Loucy (cell line): ENCODE results near the gene MPPED2.

Source experiments
- H2AFZ ChIP-seq: fragments of 200-600 bp; sonication (generic); 2 replicates; pipeline ENCODE4 v1.6.0; 2016; ENCODE audit warnings: antibody characterized with exemption, mild to moderate bottlenecking, low read length, moderate library complexity
- H3F3A ChIP-seq: fragments of 200-600 bp; 2 replicates; pipeline ENCODE4 v1.6.0; 2016; ENCODE audit warnings: antibody characterized with exemption, low read depth, mild to moderate bottlenecking
- H3K27me3 ChIP-seq: fragments of 200-600 bp; sonication (generic); 2 replicates; pipeline ENCODE4 v1.6.1; 2014; ENCODE audit warnings: low read length, mild to moderate bottlenecking; ENCODE audit not compliant: insufficient read depth, poor library complexity, severe bottlenecking
- H3K36me3 ChIP-seq: fragments of 200-600 bp; sonication (generic); 2 replicates; pipeline ENCODE4 v1.6.1; 2016; ENCODE audit warnings: low read length; ENCODE audit not compliant: insufficient read depth
- H3K4me1 ChIP-seq: fragments of 200-600 bp; sonication (generic); 2 replicates; pipeline ENCODE4 v1.5.1; 2014; ENCODE audit warnings: low read length, mild to moderate bottlenecking; ENCODE audit not compliant: insufficient read depth, poor library complexity, severe bottlenecking
- H3K4me2 ChIP-seq: fragments of 200-600 bp; sonication (generic); 2 replicates; pipeline ENCODE4 v1.6.0; 2014; ENCODE audit warnings: antibody characterized with exemption, low read length, low read depth, mild to moderate bottlenecking; ENCODE audit not compliant: poor library complexity, severe bottlenecking
- H3K4me3 ChIP-seq: fragments of 200-600 bp; sonication (generic); 2 replicates; pipeline ENCODE4 v1.5.1; 2014; ENCODE audit warnings: low read length, mild to moderate bottlenecking, mixed read lengths; ENCODE audit not compliant: poor library complexity, severe bottlenecking
- H3K79me2 ChIP-seq: fragments of 200-600 bp; sonication (generic); 2 replicates; pipeline ENCODE4 v1.6.1; 2014; ENCODE audit warnings: low read length; ENCODE audit not compliant: insufficient read depth
- H3K9ac ChIP-seq: fragments of 200-600 bp; sonication (generic); 2 replicates; pipeline ENCODE4 v1.6.0; 2014; ENCODE audit warnings: mild to moderate bottlenecking, low read depth, low read length, moderate library complexity; ENCODE audit not compliant: poor library complexity, severe bottlenecking
- H3K9me2 ChIP-seq: fragments of 200-600 bp; sonication (generic); replicated peaks from 2 replicates; pipeline ENCODE4 v1.6.1; 2016; ENCODE audit warnings: low read depth, low read length, mixed read lengths
- H3K9me3 ChIP-seq: fragments of 200-600 bp; sonication (generic); 2 replicates; pipeline ENCODE4 v1.6.1; 2014; ENCODE audit warnings: mild to moderate bottlenecking, antibody characterized with exemption, low read length, low read depth; ENCODE audit not compliant: insufficient read depth
- H4K20me1 ChIP-seq: fragments of 200-600 bp; sonication (generic); 2 replicates; pipeline ENCODE4 v1.6.0; 2014; ENCODE audit warnings: antibody characterized with exemption, low read length, mild to moderate bottlenecking; ENCODE audit not compliant: insufficient read depth, poor library complexity, severe bottlenecking
- CTCF ChIP-seq: fragments of 200-600 bp; sonication (generic); conservative IDR thresholded peaks from 2 replicates; pipeline ENCODE4 v1.5.1; 2014; ENCODE audit warnings: mild to moderate bottlenecking, antibody characterized with exemption, low read length
- EZH2phosphoT487 ChIP-seq: fragments of 200-600 bp; IDR thresholded peaks from 2 replicates; pipeline ENCODE4 v1.6.1; 2018; ENCODE audit warnings: antibody characterized with exemption, mild to moderate bottlenecking, moderate library complexity, borderline replicate concordance

MPPED2 gene

GRCh38 chr11:30549565-30549964 lies 36.6 kb downstream of the MPPED2 start:
- no peaks in the 10 kb centered on the region for H3K4me1 ChIP-seq
- no peak overlapping the region for H2AFZ ChIP-seq
- no peak for TF ChIP-seq EZH2phosphoT487
- no peak for TF ChIP-seq CTCF
- no peaks in the 10 kb centered on the region for H3K9me2 ChIP-seq
- no peaks in the 10 kb centered on the region for H3F3A ChIP-seq
- no peaks in the 10 kb centered on the region for H3K27me3 ChIP-seq
- no peaks in the 10 kb centered on the region for H3K9me3 ChIP-seq
- no peaks in the 10 kb centered on the region for H4K20me1 ChIP-seq
- no peak overlapping the region for H3K4me3 ChIP-seq
- H3K36me3 ChIP-seq = no peaks in the 10 kb centered on the region
- H3K79me2 ChIP-seq = no peaks in the 10 kb centered on the region
- no peak overlapping the region for H3K9ac ChIP-seq
- no peak overlapping the region for H3K4me2 ChIP-seq

- Histone ChIP-seq H3K4me2 (no peak overlapping the region), H4K20me1 (no peaks in the 10 kb centered on the region)
Measured at GRCh38 chr11:30546334-30546733, 39.8 kb downstream of the MPPED2 start.

GRCh38 chr11:30545507-30545906 lies 40.6 kb downstream of the MPPED2 start:
- Histone ChIP-seq H3K36me3 (no peaks in the 10 kb centered on the region), H3F3A (no peaks in the 10 kb centered on the region), H2AFZ (no peak overlapping the region), H3K4me2 (no peak overlapping the region), H3K9me3 (no peaks in the 10 kb centered on the region; the same call in 1 of the 2 replicates), H3K9me2 (no peaks in the 10 kb centered on the region), H4K20me1 (no peaks in the 10 kb centered on the region), H3K4me3 (no peak overlapping the region), H3K4me1 (no peaks in the 10 kb centered on the region), H3K79me2 (no peaks in the 10 kb centered on the region), H3K9ac (no peak overlapping the region), H3K27me3 (no peaks in the 10 kb centered on the region)
- TF ChIP-seq CTCF (no peak), EZH2phosphoT487 (no peak)

More at GRCh38 chr11:30546334-30546733, 39.8 kb downstream of the MPPED2 start:
- Histone ChIP-seq H3F3A (no peaks in the 10 kb centered on the region), H3K27me3 (no peaks in the 10 kb centered on the region), H3K79me2 (no peaks in the 10 kb centered on the region), H3K4me1 (no peaks in the 10 kb centered on the region), H3K9ac (no peak overlapping the region), H3K4me3 (no peak overlapping the region), H2AFZ (no peak overlapping the region), H3K9me3 (no peaks in the 10 kb centered on the region; the same call in 1 of the 2 replicates), H3K36me3 (no peaks in the 10 kb centered on the region), H3K9me2 (no peaks in the 10 kb centered on the region)
- no peak for TF ChIP-seq CTCF
